Transverse colon (tissue), 4 donors: ENCODE data around the gene SYNE1.

Source experiments
- EP300 ChIP-seq: sonication (generic); formaldehyde crosslinking; IDR thresholded peaks from one replicate; pipeline ENCODE4 v1.6.1; 2017; ENCODE audit warnings: antibody characterized with exemption, low read depth
- POLR2A ChIP-seq: fragments of 450-650 bp; IDR thresholded peaks from one replicate; pipeline ENCODE4 v1.6.1; 2016; ENCODE audit warnings: antibody characterized with exemption, mild to moderate bottlenecking, moderate library complexity
- POLR2AphosphoS5 ChIP-seq, 3 donors: sonication (generic); formaldehyde crosslinking; IDR thresholded peaks; one replicate each; pipeline ENCODE4 v1.6.1; 2016; ENCODE audit warnings: antibody characterized with exemption in 3 of 3
- TF ChIP-seq, protein P1 (sequence below), 5 experiments: fragments of 200-600 bp in 3 of 5; fragments of 450-650 bp in 2 of 5; sonication (generic) in 3 of 5; IDR thresholded peaks; 1 replicate in 2 of 5; 2 replicates in 3 of 5; pipeline ENCODE4 v1.5.1; 2016 to 2017; ENCODE audit warnings: antibody characterized with exemption in 5 of 5, inconsistent platforms in 3 of 5, mild to moderate bottlenecking in 2 of 5, moderate library complexity in 1 of 5

- TF ChIP-seq, protein P1, sequence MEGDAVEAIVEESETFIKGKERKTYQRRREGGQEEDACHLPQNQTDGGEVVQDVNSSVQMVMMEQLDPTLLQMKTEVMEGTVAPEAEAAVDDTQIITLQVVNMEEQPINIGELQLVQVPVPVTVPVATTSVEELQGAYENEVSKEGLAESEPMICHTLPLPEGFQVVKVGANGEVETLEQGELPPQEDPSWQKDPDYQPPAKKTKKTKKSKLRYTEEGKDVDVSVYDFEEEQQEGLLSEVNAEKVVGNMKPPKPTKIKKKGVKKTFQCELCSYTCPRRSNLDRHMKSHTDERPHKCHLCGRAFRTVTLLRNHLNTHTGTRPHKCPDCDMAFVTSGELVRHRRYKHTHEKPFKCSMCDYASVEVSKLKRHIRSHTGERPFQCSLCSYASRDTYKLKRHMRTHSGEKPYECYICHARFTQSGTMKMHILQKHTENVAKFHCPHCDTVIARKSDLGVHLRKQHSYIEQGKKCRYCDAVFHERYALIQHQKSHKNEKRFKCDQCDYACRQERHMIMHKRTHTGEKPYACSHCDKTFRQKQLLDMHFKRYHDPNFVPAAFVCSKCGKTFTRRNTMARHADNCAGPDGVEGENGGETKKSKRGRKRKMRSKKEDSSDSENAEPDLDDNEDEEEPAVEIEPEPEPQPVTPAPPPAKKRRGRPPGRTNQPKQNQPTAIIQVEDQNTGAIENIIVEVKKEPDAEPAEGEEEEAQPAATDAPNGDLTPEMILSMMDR (IDR thresholded peaks at IDR 0.05) = no peak
- TF ChIP-seq EP300 = no peak
- no peak for TF ChIP-seq POLR2A
- no peak for TF ChIP-seq POLR2AphosphoS5 (IDR thresholded peaks at IDR 0.05)
Observed at GRCh38 chr6:152225241-152225934, 411.8 kb downstream of the SYNE1 start.
